ENCODE data around the gene NKX2-1.

- no peak for TF ChIP-seq POLR2A (IDR thresholded peaks at IDR 0.05; ENCODE audit: low read length)
- TF ChIP-seq GATA1 (IDR thresholded peaks at IDR 0.05; ENCODE audit: low read depth, low read length): no peak
Observed at GRCh38 chr14:36529062-36529461, 9.0 kb upstream of the NKX2-1 start.
